HepG2 (cell line): Measurements from ENCODE around the gene SYNE1. TPM values are rescaled to one million over a fixed set of nuclear protein-coding genes. Genes with fewer than 3 reads are reported as not detected.

Experiments
- ATF7 ChIP-seq, 2 experiments: fragments of 450-650 bp in 1 of 2; sonication (generic) in 1 of 2; formaldehyde crosslinking in 1 of 2; IDR thresholded peaks; 2 replicates each; pipeline versions ENCODE4 v1.4.0 to v1.6.1; 2016 to 2020; ENCODE audit warnings: antibody characterized with exemption in 1 of 2, mild to moderate bottlenecking in 1 of 2, missing genetic modification reagents in 1 of 2
- FOXO1 ChIP-seq: sonication (generic); formaldehyde crosslinking; IDR thresholded peaks from 2 replicates; pipeline ENCODE4 v1.4.0; 2020; ENCODE audit warnings: missing genetic modification reagents
- GZF1 ChIP-seq: sonication (generic); formaldehyde crosslinking; IDR thresholded peaks from 2 replicates; pipeline ENCODE4 v1.5.1; 2020; ENCODE audit warnings: mild to moderate bottlenecking, missing genetic modification reagents
- HDAC2 ChIP-seq: sonication (generic); formaldehyde crosslinking; IDR thresholded peaks from 2 replicates; pipeline ENCODE4 v1.4.0; 2020; ENCODE audit warnings: missing genetic modification reagents
- NCOA5 ChIP-seq: sonication (generic); formaldehyde crosslinking; IDR thresholded peaks from 2 replicates; pipeline ENCODE4 v1.4.0; 2020; ENCODE audit warnings: missing genetic modification reagents
- REL ChIP-seq: sonication (generic); formaldehyde crosslinking; conservative IDR thresholded peaks from 2 replicates; pipeline ENCODE4 v1.8.0; 2022; ENCODE audit warnings: mild to moderate bottlenecking, missing genetic modification reagents, moderate library complexity
- RFX5 ChIP-seq: IDR thresholded peaks from 2 replicates; pipeline ENCODE4 v1.6.1; 2011; ENCODE audit warnings: low read depth, low read length, improper control_type of control experiment
- SIX4 ChIP-seq: sonication (generic); formaldehyde crosslinking; IDR thresholded peaks from 2 replicates; pipeline ENCODE4 v1.4.0; 2020; ENCODE audit warnings: missing genetic modification reagents
- SKI ChIP-seq: fragments of 450-650 bp; IDR thresholded peaks from one replicate; pipeline ENCODE4 v1.6.1; 2018; ENCODE audit warnings: mild to moderate bottlenecking; ENCODE audit not compliant: partially characterized antibody
- SMAD1 ChIP-seq: sonication (generic); formaldehyde crosslinking; IDR thresholded peaks from 2 replicates; pipeline ENCODE4 v1.4.0; 2020; ENCODE audit warnings: missing genetic modification reagents, low read depth, mild to moderate bottlenecking, borderline replicate concordance
- TAF15 ChIP-seq: fragments of 200-400 bp; formaldehyde crosslinking; IDR thresholded peaks from one replicate; pipeline ENCODE4 v1.6.1; 2018; ENCODE audit warnings: mild to moderate bottlenecking, low read depth, low read length; ENCODE audit not compliant: poor library complexity, severe bottlenecking
- ZKSCAN1 ChIP-seq: fragments of 150-350 bp; IDR thresholded peaks from 2 replicates; pipeline ENCODE4 v1.6.1; 2014; ENCODE audit warnings: low read length
- ZNF772 ChIP-seq: sonication (generic); formaldehyde crosslinking; IDR thresholded peaks from 2 replicates; pipeline ENCODE4 v1.5.0; 2020; ENCODE audit warnings: mild to moderate bottlenecking, missing genetic modification reagents
- polyA plus RNA-seq, 8 experiments: library from polyadenylated mRNA; depleted of rRNA in 3 of 8; stranded (reverse) in 7 of 8; unstranded in 1 of 8; fragments of >200 nt; fragmentation: Illumina TruSeq in 4 of 8; extraction: Trizol in 4 of 8; gene quantifications; 2 replicates each; pipeline versions ENCODE4 v1.2.1 to v1.2.3, GENCODE V29; 2011 to 2016; ENCODE audit warnings: low read depth in 4 of 8, missing spikeins in 1 of 8, mixed read lengths in 1 of 8; ENCODE audit not compliant: insufficient read depth in 1 of 8
- total RNA-seq, 5 experiments: library from RNA; depleted of rRNA; stranded (reverse); fragments of >200 nt; fragmentation: Illumina TruSeq; extraction: Trizol; gene quantifications; 2 replicates each; pipeline ENCODE4 v1.2.3, GENCODE V29; 2016; ENCODE audit warnings: low read depth in 1 of 5
- TF ChIP-seq, protein P1 (sequence below): sonication (generic); formaldehyde crosslinking; IDR thresholded peaks from one replicate; pipeline ENCODE4 v1.5.1; 2020; ENCODE audit warnings: mild to moderate bottlenecking, missing genetic modification reagents; ENCODE audit errors: not compliant biosample characterization
- TF ChIP-seq, protein P2 (sequence below): sonication (generic); formaldehyde crosslinking; IDR thresholded peaks from 2 replicates; pipeline ENCODE4 v1.8.0; 2023; ENCODE audit warnings: mild to moderate bottlenecking, missing genetic modification reagents
- TF ChIP-seq, protein P3 (sequence below): sonication (generic); formaldehyde crosslinking; IDR thresholded peaks from 2 replicates; pipeline ENCODE4 v1.4.0; 2020; ENCODE audit warnings: missing genetic modification reagents

SYNE1 gene
- total and polyA plus RNA-seq, 2 of the 13 experiments (the other 11 are each of a cell fraction or from before 2014, with no cell fraction given): 5.5 to 15.9 TPM

GRCh38 chr6:152301765-152302568, 335.2 kb downstream of the SYNE1 start (continued):
- TF ChIP-seq, protein P1, sequence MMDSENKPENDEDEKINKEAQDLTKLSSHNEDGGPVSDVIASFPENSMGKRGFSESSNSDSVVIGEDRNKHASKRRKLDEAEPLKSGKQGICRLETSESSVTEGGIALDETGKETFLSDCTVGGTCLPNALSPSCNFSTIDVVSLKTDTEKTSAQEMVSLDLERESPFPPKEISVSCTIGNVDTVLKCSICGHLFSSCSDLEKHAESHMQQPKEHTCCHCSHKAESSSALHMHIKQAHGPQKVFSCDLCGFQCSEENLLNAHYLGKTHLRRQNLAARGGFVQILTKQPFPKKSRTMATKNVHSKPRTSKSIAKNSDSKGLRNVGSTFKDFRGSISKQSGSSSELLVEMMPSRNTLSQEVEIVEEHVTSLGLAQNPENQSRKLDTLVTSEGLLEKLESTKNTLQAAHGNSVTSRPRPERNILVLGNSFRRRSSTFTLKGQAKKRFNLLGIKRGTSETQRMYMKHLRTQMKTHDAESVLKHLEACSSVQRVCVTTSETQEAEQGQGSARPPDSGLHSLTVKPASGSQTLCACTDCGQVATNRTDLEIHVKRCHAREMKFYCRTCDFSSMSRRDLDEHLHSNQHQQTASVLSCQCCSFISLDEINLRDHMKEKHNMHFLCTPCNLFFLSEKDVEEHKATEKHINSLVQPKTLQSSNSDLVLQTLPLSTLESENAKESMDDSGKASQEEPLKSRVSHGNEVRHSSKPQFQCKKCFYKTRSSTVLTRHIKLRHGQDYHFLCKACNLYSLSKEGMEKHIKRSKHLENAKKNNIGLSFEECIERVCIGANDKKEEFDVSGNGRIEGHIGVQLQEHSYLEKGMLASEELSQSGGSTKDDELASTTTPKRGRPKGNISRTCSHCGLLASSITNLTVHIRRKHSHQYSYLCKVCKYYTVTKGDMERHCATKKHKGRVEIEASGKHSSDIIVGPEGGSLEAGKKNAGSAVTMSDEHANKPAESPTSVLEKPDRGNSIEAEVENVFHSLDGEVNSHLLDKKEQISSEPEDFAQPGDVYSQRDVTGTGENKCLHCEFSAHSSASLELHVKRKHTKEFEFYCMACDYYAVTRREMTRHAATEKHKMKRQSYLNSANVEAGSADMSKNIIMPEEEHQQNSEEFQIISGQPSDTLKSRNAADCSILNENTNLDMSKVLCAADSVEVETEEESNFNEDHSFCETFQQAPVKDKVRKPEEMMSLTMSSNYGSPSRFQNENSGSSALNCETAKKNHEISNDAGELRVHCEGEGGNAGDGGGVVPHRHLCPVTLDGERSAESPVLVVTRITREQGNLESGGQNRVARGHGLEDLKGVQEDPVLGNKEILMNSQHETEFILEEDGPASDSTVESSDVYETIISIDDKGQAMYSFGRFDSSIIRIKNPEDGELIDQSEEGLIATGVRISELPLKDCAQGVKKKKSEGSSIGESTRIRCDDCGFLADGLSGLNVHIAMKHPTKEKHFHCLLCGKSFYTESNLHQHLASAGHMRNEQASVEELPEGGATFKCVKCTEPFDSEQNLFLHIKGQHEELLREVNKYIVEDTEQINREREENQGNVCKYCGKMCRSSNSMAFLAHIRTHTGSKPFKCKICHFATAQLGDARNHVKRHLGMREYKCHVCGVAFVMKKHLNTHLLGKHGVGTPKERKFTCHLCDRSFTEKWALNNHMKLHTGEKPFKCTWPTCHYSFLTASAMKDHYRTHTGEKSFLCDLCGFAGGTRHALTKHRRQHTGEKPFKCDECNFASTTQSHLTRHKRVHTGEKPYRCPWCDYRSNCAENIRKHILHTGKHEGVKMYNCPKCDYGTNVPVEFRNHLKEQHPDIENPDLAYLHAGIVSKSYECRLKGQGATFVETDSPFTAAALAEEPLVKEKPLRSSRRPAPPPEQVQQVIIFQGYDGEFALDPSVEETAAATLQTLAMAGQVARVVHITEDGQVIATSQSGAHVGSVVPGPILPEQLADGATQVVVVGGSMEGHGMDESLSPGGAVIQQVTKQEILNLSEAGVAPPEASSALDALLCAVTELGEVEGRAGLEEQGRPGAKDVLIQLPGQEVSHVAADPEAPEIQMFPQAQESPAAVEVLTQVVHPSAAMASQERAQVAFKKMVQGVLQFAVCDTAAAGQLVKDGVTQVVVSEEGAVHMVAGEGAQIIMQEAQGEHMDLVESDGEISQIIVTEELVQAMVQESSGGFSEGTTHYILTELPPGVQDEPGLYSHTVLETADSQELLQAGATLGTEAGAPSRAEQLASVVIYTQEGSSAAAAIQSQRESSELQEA: peak; percentile 73
- TF ChIP-seq SKI (no peak), NCOA5 (CRISPR knock-in tag) (no peak), REL (CRISPR knock-in tag) (no peak), GZF1 (CRISPR knock-in tag) (peak; percentile 81; the same call in 1 of the 2 replicates), SIX4 (peak; percentile 54), TAF15 (no peak), ZNF772 (CRISPR knock-in tag) (peak; percentile 32), FOXO1 (CRISPR knock-in tag) (peak; percentile 57; the same call in 1 of the 2 replicates), HDAC2 (CRISPR knock-in tag) (peak; percentile 87), RFX5 (0 out of 2 replicates have a peak, but pooled peaks have one; percentile 31), ZKSCAN1 (no peak), SMAD1 (no peak), ATF7 (IDR thresholded peaks at IDR 0.05) (no peak), ATF7 (CRISPR knock-in tag; IDR thresholded peaks at IDR 0.05) (peak; percentile 82)
- TF ChIP-seq, protein P2, sequence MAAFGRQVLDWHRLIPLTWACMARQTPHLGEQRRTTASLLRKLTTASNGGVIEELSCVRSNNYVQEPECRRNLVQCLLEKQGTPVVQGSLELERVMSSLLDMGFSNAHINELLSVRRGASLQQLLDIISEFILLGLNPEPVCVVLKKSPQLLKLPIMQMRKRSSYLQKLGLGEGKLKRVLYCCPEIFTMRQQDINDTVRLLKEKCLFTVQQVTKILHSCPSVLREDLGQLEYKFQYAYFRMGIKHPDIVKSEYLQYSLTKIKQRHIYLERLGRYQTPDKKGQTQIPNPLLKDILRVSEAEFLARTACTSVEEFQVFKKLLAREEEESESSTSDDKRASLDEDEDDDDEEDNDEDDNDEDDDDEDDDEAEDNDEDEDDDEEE (CRISPR knock-in tag): peak; percentile 59; the same call in 1 of the 2 replicates
- TF ChIP-seq, protein P3, sequence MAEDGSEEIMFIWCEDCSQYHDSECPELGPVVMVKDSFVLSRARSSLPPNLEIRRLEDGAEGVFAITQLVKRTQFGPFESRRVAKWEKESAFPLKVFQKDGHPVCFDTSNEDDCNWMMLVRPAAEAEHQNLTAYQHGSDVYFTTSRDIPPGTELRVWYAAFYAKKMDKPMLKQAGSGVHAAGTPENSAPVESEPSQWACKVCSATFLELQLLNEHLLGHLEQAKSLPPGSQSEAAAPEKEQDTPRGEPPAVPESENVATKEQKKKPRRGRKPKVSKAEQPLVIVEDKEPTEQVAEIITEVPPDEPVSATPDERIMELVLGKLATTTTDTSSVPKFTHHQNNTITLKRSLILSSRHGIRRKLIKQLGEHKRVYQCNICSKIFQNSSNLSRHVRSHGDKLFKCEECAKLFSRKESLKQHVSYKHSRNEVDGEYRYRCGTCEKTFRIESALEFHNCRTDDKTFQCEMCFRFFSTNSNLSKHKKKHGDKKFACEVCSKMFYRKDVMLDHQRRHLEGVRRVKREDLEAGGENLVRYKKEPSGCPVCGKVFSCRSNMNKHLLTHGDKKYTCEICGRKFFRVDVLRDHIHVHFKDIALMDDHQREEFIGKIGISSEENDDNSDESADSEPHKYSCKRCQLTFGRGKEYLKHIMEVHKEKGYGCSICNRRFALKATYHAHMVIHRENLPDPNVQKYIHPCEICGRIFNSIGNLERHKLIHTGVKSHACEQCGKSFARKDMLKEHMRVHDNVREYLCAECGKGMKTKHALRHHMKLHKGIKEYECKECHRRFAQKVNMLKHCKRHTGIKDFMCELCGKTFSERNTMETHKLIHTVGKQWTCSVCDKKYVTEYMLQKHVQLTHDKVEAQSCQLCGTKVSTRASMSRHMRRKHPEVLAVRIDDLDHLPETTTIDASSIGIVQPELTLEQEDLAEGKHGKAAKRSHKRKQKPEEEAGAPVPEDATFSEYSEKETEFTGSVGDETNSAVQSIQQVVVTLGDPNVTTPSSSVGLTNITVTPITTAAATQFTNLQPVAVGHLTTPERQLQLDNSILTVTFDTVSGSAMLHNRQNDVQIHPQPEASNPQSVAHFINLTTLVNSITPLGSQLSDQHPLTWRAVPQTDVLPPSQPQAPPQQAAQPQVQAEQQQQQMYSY (CRISPR knock-in tag): no peak
